DOHH2 (cell line): ENCODE data around the gene FAM20A.

Experiments used
- H3F3A ChIP-seq: fragments of 200-600 bp; sonication (generic), shearing (Covaris generic); 2 replicates; pipeline ENCODE4 v1.6.0; 2016; ENCODE audit warnings: antibody characterized with exemption, mild to moderate bottlenecking; ENCODE audit not compliant: control insufficient read depth, insufficient read depth
- H3K27ac ChIP-seq: fragments of 200-600 bp; sonication (generic); 2 replicates; pipeline ENCODE4 v1.5.1; 2014; ENCODE audit warnings: low read depth, mild to moderate bottlenecking, low read length, moderate library complexity
- H3K27me3 ChIP-seq: fragments of 200-600 bp; sonication (generic); 2 replicates; pipeline ENCODE4 v1.6.1; 2014; ENCODE audit warnings: mild to moderate bottlenecking, low read length, mixed read lengths; ENCODE audit not compliant: control insufficient read depth
- H3K36me3 ChIP-seq: fragments of 200-600 bp; sonication (generic); 2 replicates; pipeline ENCODE4 v1.6.1; 2014; ENCODE audit warnings: mild to moderate bottlenecking, low read length, moderate library complexity, mixed read lengths; ENCODE audit not compliant: control insufficient read depth
- H3K4me1 ChIP-seq: fragments of 200-600 bp; sonication (generic); 2 replicates; pipeline ENCODE4 v1.6.1; 2014; ENCODE audit warnings: mild to moderate bottlenecking, low read length, mixed read lengths; ENCODE audit not compliant: control insufficient read depth
- H3K4me2 ChIP-seq: fragments of 200-600 bp; sonication (generic); 2 replicates; pipeline ENCODE4 v1.6.0; 2014; ENCODE audit warnings: mild to moderate bottlenecking, low read length, moderate library complexity
- H3K4me3 ChIP-seq: fragments of 200-600 bp; sonication (generic); 2 replicates; pipeline ENCODE4 v1.5.1; 2014; ENCODE audit warnings: mild to moderate bottlenecking, low read length, mixed read lengths
- H3K79me2 ChIP-seq: fragments of 200-600 bp; sonication (generic); 2 replicates; pipeline ENCODE4 v1.6.1; 2014; ENCODE audit warnings: mild to moderate bottlenecking, low read length, mixed read lengths; ENCODE audit not compliant: control insufficient read depth
- H3K9me2 ChIP-seq: fragments of 200-600 bp; sonication (generic); replicated peaks from 2 replicates; pipeline ENCODE4 v1.6.1; 2014; ENCODE audit warnings: mild to moderate bottlenecking, low read length, mixed read lengths; ENCODE audit not compliant: control insufficient read depth
- H3K9me3 ChIP-seq: fragments of 200-600 bp; sonication (generic); 2 replicates; pipeline ENCODE4 v1.6.1; 2014; ENCODE audit warnings: antibody characterized with exemption, low read length, mixed read lengths; ENCODE audit not compliant: control insufficient read depth, insufficient read depth
- H4K20me1 ChIP-seq: fragments of 200-600 bp; sonication (generic); 2 replicates; pipeline ENCODE4 v1.6.0; 2014; ENCODE audit warnings: low read depth, mild to moderate bottlenecking, antibody characterized with exemption, low read length, moderate library complexity; ENCODE audit not compliant: control insufficient read depth, insufficient read depth
- EZH2phosphoT487 ChIP-seq: fragments of 200-600 bp; sonication (generic); IDR thresholded peaks from 2 replicates; pipeline ENCODE4 v1.6.1; 2017; ENCODE audit warnings: borderline replicate concordance, mild to moderate bottlenecking, antibody characterized with exemption, low read length, moderate library complexity, mixed read lengths
- TF ChIP-seq, protein P1 (sequence below): fragments of 200-600 bp; sonication (generic); IDR thresholded peaks from one replicate; pipeline ENCODE4 v1.5.1; 2014; ENCODE audit warnings: antibody characterized with exemption, mild to moderate bottlenecking, low read depth, low read length; ENCODE audit not compliant: poor library complexity, severe bottlenecking

The FAM20A gene

GRCh38 chr17:68544111-68544915 lies 56.9 kb downstream of the FAM20A start:
- no peaks in the 10 kb centered on the region for H3K79me2 ChIP-seq
- no peak overlapping the region for H3K4me3 ChIP-seq
- H3K4me1 ChIP-seq = peaks cover 11% of the 10 kb centered on the region
- no peak overlapping the region for H3K4me2 ChIP-seq
- no peaks in the 10 kb centered on the region for H3K9me3 ChIP-seq
- H3K27ac ChIP-seq = no peak overlapping the region
- TF ChIP-seq EZH2phosphoT487 = no peak
- TF ChIP-seq, protein P1, sequence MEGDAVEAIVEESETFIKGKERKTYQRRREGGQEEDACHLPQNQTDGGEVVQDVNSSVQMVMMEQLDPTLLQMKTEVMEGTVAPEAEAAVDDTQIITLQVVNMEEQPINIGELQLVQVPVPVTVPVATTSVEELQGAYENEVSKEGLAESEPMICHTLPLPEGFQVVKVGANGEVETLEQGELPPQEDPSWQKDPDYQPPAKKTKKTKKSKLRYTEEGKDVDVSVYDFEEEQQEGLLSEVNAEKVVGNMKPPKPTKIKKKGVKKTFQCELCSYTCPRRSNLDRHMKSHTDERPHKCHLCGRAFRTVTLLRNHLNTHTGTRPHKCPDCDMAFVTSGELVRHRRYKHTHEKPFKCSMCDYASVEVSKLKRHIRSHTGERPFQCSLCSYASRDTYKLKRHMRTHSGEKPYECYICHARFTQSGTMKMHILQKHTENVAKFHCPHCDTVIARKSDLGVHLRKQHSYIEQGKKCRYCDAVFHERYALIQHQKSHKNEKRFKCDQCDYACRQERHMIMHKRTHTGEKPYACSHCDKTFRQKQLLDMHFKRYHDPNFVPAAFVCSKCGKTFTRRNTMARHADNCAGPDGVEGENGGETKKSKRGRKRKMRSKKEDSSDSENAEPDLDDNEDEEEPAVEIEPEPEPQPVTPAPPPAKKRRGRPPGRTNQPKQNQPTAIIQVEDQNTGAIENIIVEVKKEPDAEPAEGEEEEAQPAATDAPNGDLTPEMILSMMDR = no peak
- H3F3A ChIP-seq = no peaks in the 10 kb centered on the region
- no peaks in the 10 kb centered on the region for H3K9me2 ChIP-seq
- H3K27me3 ChIP-seq = no peaks in the 10 kb centered on the region
- no peaks in the 10 kb centered on the region for H3K36me3 ChIP-seq
- H4K20me1 ChIP-seq = no peaks in the 10 kb centered on the region

GRCh38 chr17:68542698-68543463 lies 58.3 kb downstream of the FAM20A start:
- Histone ChIP-seq H3K27ac (no peak overlapping the region), H3K4me1 (peaks cover 15% of the 10 kb centered on the region), H3K9me3 (no peaks in the 10 kb centered on the region), H3K4me2 (no peak overlapping the region), H3K79me2 (no peaks in the 10 kb centered on the region), H3K4me3 (no peak overlapping the region), H3K9me2 (no peaks in the 10 kb centered on the region), H4K20me1 (no peaks in the 10 kb centered on the region), H3K36me3 (no peaks in the 10 kb centered on the region), H3K27me3 (no peaks in the 10 kb centered on the region), H3F3A (no peaks in the 10 kb centered on the region)
- TF ChIP-seq, protein P1 = no peak
- TF ChIP-seq EZH2phosphoT487 = no peak

DNA sequence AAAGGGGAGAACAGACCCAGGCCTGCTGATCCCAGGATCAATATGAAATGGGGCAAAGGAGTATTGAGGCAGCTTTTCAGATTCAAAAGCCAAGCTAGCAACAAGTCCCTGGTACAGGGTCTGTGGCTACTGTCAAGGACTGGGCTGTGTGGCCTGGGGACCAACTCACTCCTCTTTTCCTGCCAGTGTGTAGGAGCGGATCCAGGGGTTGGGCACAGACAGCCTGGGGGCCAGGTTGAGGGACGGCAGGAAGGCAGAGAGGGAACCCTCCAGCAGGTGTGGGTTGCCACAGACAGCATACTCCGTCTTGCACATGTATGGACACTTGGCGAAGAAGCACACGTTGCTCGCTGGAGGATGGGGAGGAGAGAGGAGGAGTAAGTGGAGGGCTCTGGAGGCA lies 59.4 kb downstream of the FAM20A start:
- no peaks in the 10 kb centered on the region for H3K9me3 ChIP-seq
- no peaks in the 10 kb centered on the region for H4K20me1 ChIP-seq
- no peaks in the 10 kb centered on the region for H3K79me2 ChIP-seq
- no peak for TF ChIP-seq EZH2phosphoT487
- TF ChIP-seq, protein P1 = no peak
- no peak overlapping the region for H3K4me2 ChIP-seq
- H3K27ac ChIP-seq = no peak overlapping the region
- H3F3A ChIP-seq = no peaks in the 10 kb centered on the region
- no peaks in the 10 kb centered on the region for H3K27me3 ChIP-seq
- no peak overlapping the region for H3K4me3 ChIP-seq
- peaks cover 3% of the 10 kb centered on the region; the same call in 1 of the 2 replicates for H3K36me3 ChIP-seq
- no peaks in the 10 kb centered on the region for H3K9me2 ChIP-seq
- peaks cover 15% of the 10 kb centered on the region for H3K4me1 ChIP-seq
